IMR-90 (cell line): ENCODE results near the gene CD93. TPM values are rescaled to one million over a fixed set of nuclear protein-coding genes. Genes with fewer than 3 reads are reported as not detected.

Source experiments
- ATAC-seq: fragments of 200-7000 bp; cut with Tn5 transposase; 2 replicates; pipeline ENCODE4 v1.9.1; 2020; ENCODE audit warnings: low read depth, mild to moderate bottlenecking, moderate library complexity
- BruUV-seq: library from RNA; stranded (reverse); fragments of 400-500 nt; replicated peaks from 2 replicates; lab custom pipeline; 2021; lab: Mats Ljungman, UMichigan
- CTCF ChIA-PET: fragments of 300-600 bp; formaldehyde crosslinking; extraction: SDS; loops from one replicate; lab custom pipeline; 2021; ENCODE audit warnings: antibody characterized with exemption; lab: Yijun Ruan, JAX
- POLR2A ChIA-PET: fragments of 300-600 bp; sonication (Branson Sonifier 250); formaldehyde crosslinking; loops from one replicate; lab custom pipeline; 2022; ENCODE audit warnings: antibody characterized with exemption; ENCODE audit not compliant: unreplicated experiment; lab: Charles Lee
- DNase-seq: peaks from one replicate; pipeline ENCODE4 v3.0.0; 2013
- H2AFZ ChIP-seq: replicated peaks from 2 replicates; pipeline ENCODE3; 2013; ENCODE audit warnings: low read length, mild to moderate bottlenecking; ENCODE audit not compliant: poor library complexity
- H2AK5ac ChIP-seq: 2 replicates; pipeline ENCODE4 v1.6.1; 2013; ENCODE audit warnings: low read depth, low read length, inconsistent platforms
- H2AK9ac ChIP-seq: replicated peaks from 2 replicates; pipeline ENCODE3; 2013; ENCODE audit warnings: mild to moderate bottlenecking, low read depth, low read length, moderate library complexity; ENCODE audit not compliant: poor library complexity
- H2BK120ac ChIP-seq: 2 replicates; pipeline ENCODE4 v1.6.1; 2013; ENCODE audit warnings: low read depth, low read length, inconsistent platforms
- H2BK15ac ChIP-seq: 3 replicates; pipeline ENCODE4 v1.6.1; 2013; ENCODE audit warnings: low read depth, low read length, inconsistent platforms
- H2BK20ac ChIP-seq: 2 replicates; pipeline ENCODE4 v1.6.1; 2013; ENCODE audit warnings: low read depth, mild to moderate bottlenecking, inconsistent platforms, low read length, moderate library complexity
- H2BK5ac ChIP-seq: 2 replicates; pipeline ENCODE4 v1.6.1; 2013; ENCODE audit warnings: mild to moderate bottlenecking, low read depth, low read length, inconsistent platforms; ENCODE audit not compliant: poor library complexity, severe bottlenecking
- H3K14ac ChIP-seq: replicated peaks from 2 replicates; pipeline ENCODE4 v1.6.1; 2013; ENCODE audit warnings: low read depth, low read length, inconsistent platforms
- H3K18ac ChIP-seq: 2 replicates; pipeline ENCODE4 v1.6.1; 2013; ENCODE audit warnings: low read depth, low read length, control low read depth
- H3K23ac ChIP-seq: 2 replicates; pipeline ENCODE4 v1.6.1; 2013; ENCODE audit warnings: low read depth, low read length, inconsistent platforms
- H3K27ac ChIP-seq: 2 replicates; pipeline ENCODE4 v1.5.1; 2013; ENCODE audit warnings: mild to moderate bottlenecking, control low read depth, low read length; ENCODE audit not compliant: insufficient read depth
- H3K27me3 ChIP-seq: 2 replicates; pipeline ENCODE4 v1.6.1; 2013; ENCODE audit warnings: low read length; ENCODE audit not compliant: control insufficient read depth, insufficient read depth
- H3K36me3 ChIP-seq: 2 replicates; pipeline ENCODE4 v1.6.1; 2013; ENCODE audit warnings: low read length, mixed read lengths; ENCODE audit not compliant: control insufficient read depth, insufficient read depth
- H3K4ac ChIP-seq: 2 replicates; pipeline ENCODE4 v1.6.1; 2013; ENCODE audit warnings: low read depth, low read length, inconsistent platforms
- H3K4me1 ChIP-seq: 2 replicates; pipeline ENCODE4 v1.6.1; 2013; ENCODE audit warnings: low read length, mixed read lengths; ENCODE audit not compliant: control insufficient read depth, insufficient read depth
- H3K4me2 ChIP-seq: 2 replicates; pipeline ENCODE4 v1.6.1; 2013; ENCODE audit warnings: low read depth, mild to moderate bottlenecking, control low read depth, low read length, moderate library complexity
- H3K4me3 ChIP-seq: 2 replicates; pipeline ENCODE4 v1.5.1; 2013; ENCODE audit warnings: low read depth, mild to moderate bottlenecking, control low read depth, low read length, moderate library complexity; ENCODE audit not compliant: insufficient read depth
- H3K56ac ChIP-seq: 2 replicates; pipeline ENCODE4 v1.6.1; 2013; ENCODE audit warnings: low read length, inconsistent platforms; ENCODE audit not compliant: insufficient read depth; ENCODE audit errors: extremely low read depth
- H3K79me1 ChIP-seq, 2 experiments: 2 replicates each; pipeline ENCODE4 v1.6.1; 2013; ENCODE audit warnings: low read length in 2 of 2, inconsistent platforms in 1 of 2, low read depth in 1 of 2
- H3K9ac ChIP-seq: 2 replicates; pipeline ENCODE4 v1.6.1; 2013; ENCODE audit warnings: low read depth, low read length, control low read depth
- H3K9me1 ChIP-seq: 2 replicates; pipeline ENCODE4 v1.6.1; 2013; ENCODE audit warnings: low read length, inconsistent platforms; ENCODE audit not compliant: insufficient read depth
- H3K9me3 ChIP-seq: 2 replicates; pipeline ENCODE4 v1.6.1; 2013; ENCODE audit warnings: low read length; ENCODE audit not compliant: control insufficient read depth, insufficient read depth
- H4K20me1 ChIP-seq: 2 replicates; pipeline ENCODE4 v1.6.1; 2013; ENCODE audit warnings: low read length, inconsistent platforms; ENCODE audit not compliant: insufficient read depth
- H4K5ac ChIP-seq: 2 replicates; pipeline ENCODE4 v1.6.1; 2013; ENCODE audit warnings: mild to moderate bottlenecking, low read depth, low read length, control low read depth
- H4K8ac ChIP-seq, 2 experiments: 2 replicates each; pipeline ENCODE4 v1.6.1; 2013; ENCODE audit warnings: low read depth in 2 of 2, low read length in 2 of 2, control low read depth in 1 of 2, inconsistent platforms in 1 of 2
- H4K91ac ChIP-seq: 2 replicates; pipeline ENCODE4 v1.6.1; 2013; ENCODE audit warnings: low read depth, low read length, inconsistent platforms; ENCODE audit not compliant: insufficient read depth
- CHD1 ChIP-seq: IDR thresholded peaks from 2 replicates; pipeline ENCODE4 v1.6.1; 2012; ENCODE audit warnings: low read depth, low read length, improper control_type of control experiment
- FOS ChIP-seq: fragments of 150-350 bp; IDR thresholded peaks from 2 replicates; pipeline ENCODE4 v1.6.1; 2016; ENCODE audit warnings: low read depth, low read length
- RAD21 ChIP-seq: IDR thresholded peaks from 2 replicates; pipeline ENCODE4 v1.6.1; 2012; ENCODE audit warnings: low read length, improper control_type of control experiment
- RCOR1 ChIP-seq: IDR thresholded peaks from 2 replicates; pipeline ENCODE4 v1.6.1; 2012; ENCODE audit warnings: mild to moderate bottlenecking, low read length, improper control_type of control experiment; ENCODE audit not compliant: insufficient replicate concordance
- RFX5 ChIP-seq: IDR thresholded peaks from 2 replicates; pipeline ENCODE4 v1.8.0; 2012; ENCODE audit warnings: low read depth, mild to moderate bottlenecking, low read length, moderate library complexity
- WGBS, 2 experiments: methylation state at CpG; one replicate each; pipeline versions ENCODE4 v1.1.5 to v1.1.7; 2013; ENCODE audit warnings: missing lambda C conversion rate in 2 of 2; ENCODE audit not compliant: insufficient read length in 1 of 2; ENCODE audit errors: extremely low coverage in 2 of 2; 5-methylcytosine and 5-hydroxymethylcytosine counted together
- dilution Hi-C: fragments of 300-500 bp; cut with HindIII; formaldehyde crosslinking; loops from one replicate; pipeline ENCODE4 v1.14.3; 2018; ENCODE audit warnings: low sequenced_read_pairs; ENCODE audit not compliant: unreplicated experiment
- in situ Hi-C: fragments of 300-500 bp; cut with MboI; formaldehyde crosslinking; loops from 3 replicates; pipeline ENCODE4 v1.14.3; 2019; ENCODE audit warnings: low sequenced_read_pairs, inconsistent platforms, mixed read lengths
- intact Hi-C: fragments of 100-400 bp; cut with micrococcal nuclease; formaldehyde crosslinking; loops from 2 replicates; pipeline ENCODE4 v1.10.0; 2022
- polyA plus RNA-seq, 3 experiments: library from polyadenylated mRNA; depleted of rRNA; stranded (reverse); fragments of >200 nt; gene quantifications; 2 replicates each; pipeline ENCODE4 v1.2.3, GENCODE V29; 2012; ENCODE audit warnings: low replicate concordance in 1 of 3
- total RNA-seq: library from RNA; depleted of rRNA; stranded (reverse); fragments of >200 nt; gene quantifications from 2 replicates; pipeline ENCODE4 v1.2.3, GENCODE V29; 2012

The CD93 gene
- total and polyA plus RNA-seq, 2 of the 4 experiments (the other 2 are of a cell fraction): under 0.01 to 0.02 TPM

DNA sequence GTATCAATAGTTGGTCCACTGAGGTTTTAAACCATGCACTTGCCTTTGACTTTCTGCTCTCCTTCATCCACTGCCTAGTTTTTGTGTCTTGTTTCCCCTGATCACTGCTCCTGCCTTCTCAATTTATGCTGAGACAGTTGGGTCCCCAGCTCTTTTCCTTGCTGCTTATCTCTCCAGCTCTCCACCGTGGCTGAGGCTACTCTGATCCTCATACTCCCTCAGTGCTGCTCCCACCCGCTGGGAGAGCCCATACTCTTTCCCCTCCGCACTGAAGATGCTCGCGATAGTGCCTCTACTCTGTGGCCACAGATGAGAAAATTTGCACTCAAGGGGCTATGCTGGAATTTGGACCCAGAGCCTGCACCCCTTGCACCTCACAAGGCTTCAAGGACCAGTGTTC is 33.2 kb downstream of the CD93 start:
- ChIA-PET POLR2A (no interaction called here), CTCF (interaction anchor here (1.9 kb wide), 1 partner anchor 288 kb away, joined by 4 read pairs; no protein-coding TSS in a partner anchor)
- Histone ChIP-seq H4K5ac (no peak overlapping the region), H3K9me1 (no peaks in the 10 kb centered on the region), H2BK5ac (no peak overlapping the region), H3K9ac (no peak overlapping the region), H3K4me3 (no peak overlapping the region), H3K56ac (no peak overlapping the region), H3K18ac (no peak overlapping the region), H3K4me1 (peaks cover 4% of the 10 kb centered on the region; the same call in 1 of the 2 replicates), H4K8ac (no peak overlapping the region), H4K20me1 (no peaks in the 10 kb centered on the region; the same call in 1 of the 2 replicates), H3K4me2 (no peak overlapping the region), H3K36me3 (no peaks in the 10 kb centered on the region), H2BK15ac (no peak overlapping the region), H3K27ac (no peak overlapping the region), H3K27me3 (peaks cover 60% of the 10 kb centered on the region), H4K91ac (no peak overlapping the region), H2BK20ac (no peak overlapping the region), H3K9me3 (peaks cover 4% of the 10 kb centered on the region; the same call in 1 of the 2 replicates), H2AK5ac (no peak overlapping the region), H3K4ac (no peak overlapping the region), H3K14ac (no peak overlapping the region), H2BK120ac (no peak overlapping the region), H3K79me1 (no peaks in the 10 kb centered on the region), H3K23ac (no peak overlapping the region), H2AK9ac (no peak overlapping the region), H2AFZ (no peak overlapping the region)
- no peak for DNase-seq
- in situ Hi-C loops: loop anchor here (10.0 kb wide), 1 partner anchor 292 kb away; no protein-coding TSS in a partner anchor
- intact Hi-C loops: no loop called here
- no TSS peak for BruUV-seq
- TF ChIP-seq RAD21 (no peak), CHD1 (no peak), RCOR1 (no peak), FOS (no peak), RFX5 (no peak)
- WGBS, 2 experiments: 81% methylated on average over 4 of the region's 5 CpGs; no CpG with 5 or more reads in 1 of the 2 experiments
- no peak for ATAC-seq
- dilution Hi-C loops: no loop called here
